ENCODE results near the gene STK32B. TPM values are rescaled to one million over a fixed set of nuclear protein-coding genes. Genes with fewer than 3 reads are reported as not detected.

Gene STK32B
- total and polyA plus RNA-seq, 9 donors: 0.35 to 3.0 (median 1.2) TPM

DNA sequence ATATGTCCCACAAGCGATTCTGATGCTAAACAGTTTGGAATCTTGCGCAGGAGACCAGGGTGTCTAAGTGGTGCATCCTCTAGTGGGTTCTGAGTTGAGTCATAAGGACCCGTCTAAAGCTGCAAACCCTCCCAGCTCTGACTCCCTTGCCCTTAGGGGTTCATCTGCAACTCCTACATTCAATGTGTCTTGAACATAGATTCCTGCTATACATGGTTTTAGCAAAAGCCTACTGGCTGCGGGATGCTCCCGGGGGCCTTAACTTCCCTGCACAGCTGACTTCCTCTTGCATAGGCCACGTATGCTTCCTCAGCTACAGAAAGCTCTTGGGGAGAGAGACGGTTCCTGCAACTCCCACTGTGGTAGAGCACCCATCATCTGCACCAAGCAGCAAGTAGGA, 420.4 kb downstream of the STK32B start:
- H3K4me3 ChIP-seq: no peak overlapping the region
- intact Hi-C loops (cut with DNase I): no loop called here
- H3K27ac ChIP-seq: no peak overlapping the region
- 79 to 93% (median 90%) methylated on average over 6 to 7 of the region's 7 CpGs for WGBS, 3 donors
- no peaks in the 10 kb centered on the region for H3K36me3 ChIP-seq
- H3K4me1 ChIP-seq (ENCODE audit: insufficient read depth): no peaks in the 10 kb centered on the region
- H3K9me3 ChIP-seq: no peaks in the 10 kb centered on the region
- no peaks in the 10 kb centered on the region for H3K27me3 ChIP-seq
- TF ChIP-seq POLR2A (IDR thresholded peaks at IDR 0.05) (no peak), EP300 (IDR thresholded peaks at IDR 0.05) (no peak)
- TF ChIP-seq, protein P1, sequence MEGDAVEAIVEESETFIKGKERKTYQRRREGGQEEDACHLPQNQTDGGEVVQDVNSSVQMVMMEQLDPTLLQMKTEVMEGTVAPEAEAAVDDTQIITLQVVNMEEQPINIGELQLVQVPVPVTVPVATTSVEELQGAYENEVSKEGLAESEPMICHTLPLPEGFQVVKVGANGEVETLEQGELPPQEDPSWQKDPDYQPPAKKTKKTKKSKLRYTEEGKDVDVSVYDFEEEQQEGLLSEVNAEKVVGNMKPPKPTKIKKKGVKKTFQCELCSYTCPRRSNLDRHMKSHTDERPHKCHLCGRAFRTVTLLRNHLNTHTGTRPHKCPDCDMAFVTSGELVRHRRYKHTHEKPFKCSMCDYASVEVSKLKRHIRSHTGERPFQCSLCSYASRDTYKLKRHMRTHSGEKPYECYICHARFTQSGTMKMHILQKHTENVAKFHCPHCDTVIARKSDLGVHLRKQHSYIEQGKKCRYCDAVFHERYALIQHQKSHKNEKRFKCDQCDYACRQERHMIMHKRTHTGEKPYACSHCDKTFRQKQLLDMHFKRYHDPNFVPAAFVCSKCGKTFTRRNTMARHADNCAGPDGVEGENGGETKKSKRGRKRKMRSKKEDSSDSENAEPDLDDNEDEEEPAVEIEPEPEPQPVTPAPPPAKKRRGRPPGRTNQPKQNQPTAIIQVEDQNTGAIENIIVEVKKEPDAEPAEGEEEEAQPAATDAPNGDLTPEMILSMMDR (IDR thresholded peaks at IDR 0.05): no peak
- no peak for DNase-seq

DNA sequence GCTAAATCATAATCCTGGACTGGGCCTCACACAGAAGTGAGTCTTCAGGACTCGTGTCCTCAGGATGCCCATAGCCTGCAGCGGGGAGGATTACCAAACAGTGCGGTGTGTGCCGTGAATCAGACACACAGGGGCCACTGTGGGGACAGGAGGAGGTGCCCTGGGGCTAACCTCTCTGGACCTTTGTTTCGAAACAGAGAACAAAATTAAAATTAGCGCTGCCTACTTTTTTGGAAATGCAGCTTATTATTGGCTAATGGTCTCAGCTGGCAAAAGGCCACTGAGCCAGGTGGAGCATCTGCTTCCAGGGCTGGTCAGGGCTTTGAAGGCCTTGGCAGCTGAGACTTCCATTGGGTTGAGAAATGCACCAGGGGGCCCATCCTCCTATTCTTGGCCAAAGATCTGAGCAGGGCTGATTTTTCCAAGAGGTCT, 420.9 kb downstream of the STK32B start:
- WGBS, 3 donors: 47 to 63% (median 53%) methylated on average over 6 of the region's 6 CpGs
- Histone ChIP-seq H3K36me3 (no peaks in the 10 kb centered on the region), H3K9me3 (no peaks in the 10 kb centered on the region), H3K4me1 (ENCODE audit: insufficient read depth) (no peaks in the 10 kb centered on the region), H3K4me3 (no peak overlapping the region), H3K27ac (no peak overlapping the region), H3K27me3 (no peaks in the 10 kb centered on the region)
- TF ChIP-seq, protein P1 (IDR thresholded peaks at IDR 0.05): no peak
- no peak for TF ChIP-seq EP300 (IDR thresholded peaks at IDR 0.05)
- no peak for TF ChIP-seq POLR2A (IDR thresholded peaks at IDR 0.05)
- DNase-seq: no peak
- intact Hi-C loops (cut with DNase I): no loop called here

DNA sequence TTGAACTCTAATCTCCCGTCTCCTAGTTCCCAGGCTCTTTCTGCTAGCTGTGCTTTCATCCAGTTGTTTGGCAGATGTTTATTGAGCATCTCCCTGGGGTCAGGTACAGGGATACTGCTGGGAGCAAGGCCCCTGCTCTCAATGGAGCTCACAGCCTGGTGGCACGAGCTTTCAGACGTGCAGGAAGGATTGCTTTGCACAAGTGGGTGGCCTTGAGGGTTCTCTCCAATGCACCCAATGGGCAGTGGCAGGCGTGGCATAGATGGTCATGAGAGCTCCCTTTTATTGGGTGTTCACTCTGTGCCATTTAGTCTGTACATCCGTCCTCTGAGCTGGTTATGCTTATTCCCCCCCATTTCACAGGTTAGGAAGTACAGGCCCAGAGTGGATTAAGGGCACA, 421.8 kb downstream of the STK32B start:
- Histone ChIP-seq H3K9me3 (no peaks in the 10 kb centered on the region), H3K36me3 (no peaks in the 10 kb centered on the region), H3K27me3 (no peaks in the 10 kb centered on the region), H3K27ac (no peak overlapping the region), H3K4me3 (no peak overlapping the region), H3K4me1 (ENCODE audit: insufficient read depth) (no peaks in the 10 kb centered on the region)
- TF ChIP-seq POLR2A (IDR thresholded peaks at IDR 0.05) (no peak), EP300 (IDR thresholded peaks at IDR 0.05) (no peak)
- TF ChIP-seq, protein P1 (IDR thresholded peaks at IDR 0.05): no peak
- DNase-seq: no peak
- intact Hi-C loops (cut with DNase I): no loop called here
- WGBS, 3 donors: 58 to 74% (median 61%) methylated on average over 5 of the region's 5 CpGs

DNA sequence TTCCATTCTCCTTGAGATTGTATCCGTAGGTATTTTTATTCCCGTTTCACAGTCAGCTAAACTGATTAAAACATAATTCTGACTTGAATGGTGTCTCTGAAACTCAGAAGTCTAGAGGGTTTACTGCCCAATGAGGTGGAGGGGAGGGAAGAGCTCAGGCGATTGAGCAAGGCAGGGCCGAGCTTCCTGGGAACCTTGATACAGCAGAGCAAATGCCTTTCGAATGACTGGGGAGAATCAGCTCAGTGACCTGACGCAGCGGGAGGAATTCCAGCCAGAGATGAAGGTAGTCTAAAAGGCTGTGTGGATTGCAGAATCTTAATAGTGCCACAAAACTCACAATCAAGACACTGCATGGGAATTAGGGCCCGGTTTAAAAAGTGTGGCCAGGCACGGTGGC, 423.5 kb downstream of the STK32B start:
- TF ChIP-seq POLR2A (IDR thresholded peaks at IDR 0.05): no peak
- TF ChIP-seq, protein P1 (IDR thresholded peaks at IDR 0.05): no peak
- no peak for TF ChIP-seq EP300 (IDR thresholded peaks at IDR 0.05)
- intact Hi-C loops (cut with DNase I): no loop called here

More for the DNA sequence above, 423.5 kb downstream of the STK32B start:
- Histone ChIP-seq H3K9me3 (no peaks in the 10 kb centered on the region), H3K27me3 (no peaks in the 10 kb centered on the region), H3K4me3 (no peak overlapping the region), H3K36me3 (no peaks in the 10 kb centered on the region), H3K4me1 (ENCODE audit: insufficient read depth) (no peaks in the 10 kb centered on the region), H3K27ac (no peak overlapping the region)
- DNase-seq: no peak
- 91 to 92% (median 92%) methylated on average over 9 of the region's 9 CpGs for WGBS, 3 donors
